Measurements from ENCODE around the gene GMPPB.
"Not testable (repeated sequence)": the region's sequence is repeated elsewhere in the genome, so short reads cannot be mapped to it uniquely, and the experiment has no call there.

The GMPPB gene

DNA sequence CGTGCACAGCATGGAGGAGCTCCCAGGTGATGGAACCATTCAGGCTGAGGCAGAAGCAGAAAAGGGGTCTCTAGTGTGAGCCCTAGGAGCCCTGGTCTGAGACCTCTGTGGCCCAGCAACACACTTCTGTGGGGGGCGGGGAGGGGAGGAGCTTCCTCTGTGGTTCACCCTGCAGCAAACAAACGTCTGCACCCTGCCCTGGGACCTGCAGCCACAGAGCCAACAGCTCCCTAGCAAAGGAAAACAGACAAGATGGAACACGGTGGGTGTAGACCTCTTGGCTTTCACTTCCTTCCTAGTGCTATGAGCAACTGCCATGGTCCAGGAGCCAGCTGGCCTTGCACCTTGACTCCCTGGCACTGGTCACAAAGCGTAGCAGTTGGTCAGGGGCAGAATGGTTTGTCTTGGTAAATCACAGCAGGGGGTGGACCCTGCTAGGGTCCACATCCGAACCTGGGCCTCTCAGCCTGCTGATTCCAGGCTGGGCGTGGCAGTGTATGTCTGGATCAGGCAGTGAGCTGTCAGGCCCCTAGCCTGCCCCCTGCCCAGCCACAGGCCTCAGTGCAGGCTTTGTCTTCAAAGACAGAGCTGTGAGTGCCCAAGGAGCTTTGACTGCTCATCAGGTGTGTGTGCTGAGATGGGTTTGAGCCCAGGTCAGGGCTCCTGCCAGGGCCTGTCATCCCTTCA is 11.0 kb downstream of the GMPPB start:
- DNase-seq = no peak

GRCh38 chr3:49712166-49712565 is 11.6 kb downstream of the GMPPB start:
- DNase-seq = no peak

DNA sequence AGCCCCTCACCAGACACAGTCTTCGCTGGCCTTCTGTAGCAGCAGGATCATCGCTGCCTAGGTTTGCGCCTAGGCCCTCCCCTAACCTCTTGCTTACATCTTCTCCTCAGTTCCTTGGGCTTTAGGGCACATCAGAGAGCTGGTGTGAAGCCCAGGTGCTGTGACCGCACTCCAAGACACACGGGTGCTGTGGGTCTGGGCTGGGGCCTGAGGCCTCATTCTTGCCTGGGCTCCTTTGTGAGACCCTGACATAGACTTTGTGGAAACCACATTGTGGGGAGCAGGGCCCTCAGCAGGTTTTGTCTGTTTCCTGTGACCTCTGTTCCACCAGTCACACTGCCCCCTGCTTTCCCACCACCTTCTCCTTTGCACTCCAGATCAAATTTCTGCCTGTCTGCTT is 12.3 kb downstream of the GMPPB start:
- no peak for DNase-seq

DNA sequence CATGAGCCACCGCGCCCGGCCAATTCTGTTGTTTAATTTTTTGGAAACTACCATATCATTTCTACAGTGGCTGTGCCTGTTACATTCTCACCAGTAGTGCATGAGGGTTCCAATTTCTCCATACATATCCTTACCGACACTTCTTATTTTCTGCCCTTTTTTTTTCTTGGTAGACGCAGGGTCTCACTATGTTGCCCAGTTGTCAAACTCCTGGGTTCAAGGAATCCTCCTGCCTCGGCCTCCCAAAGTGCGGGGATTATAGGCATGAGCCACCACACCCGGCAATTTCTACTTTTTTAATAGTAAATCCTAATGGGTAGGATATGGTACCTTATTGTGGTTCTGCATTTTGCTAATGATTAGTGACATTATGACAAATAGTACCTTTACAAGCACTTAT is 13.9 kb downstream of the GMPPB start:
- DNase-seq = no peak

DNA sequence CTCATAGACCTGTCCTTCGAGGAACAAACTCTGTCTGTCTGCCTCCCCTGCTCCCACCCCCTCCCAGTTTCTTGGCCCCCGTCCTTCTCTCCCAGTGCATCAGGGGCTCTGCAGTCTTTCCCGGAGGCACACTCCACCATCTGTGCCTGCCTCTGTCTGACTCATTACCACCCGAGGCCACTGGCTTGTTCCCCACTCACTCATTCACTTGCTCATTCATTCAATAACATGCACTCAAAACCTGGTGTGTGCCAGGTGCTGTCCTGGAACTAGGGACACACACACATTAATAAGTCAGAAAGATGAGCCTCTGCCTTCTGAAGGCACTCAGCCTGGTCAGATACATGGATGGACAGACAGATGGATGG is 16.7 kb downstream of the GMPPB start:
- DNase-seq = no peak

DNA sequence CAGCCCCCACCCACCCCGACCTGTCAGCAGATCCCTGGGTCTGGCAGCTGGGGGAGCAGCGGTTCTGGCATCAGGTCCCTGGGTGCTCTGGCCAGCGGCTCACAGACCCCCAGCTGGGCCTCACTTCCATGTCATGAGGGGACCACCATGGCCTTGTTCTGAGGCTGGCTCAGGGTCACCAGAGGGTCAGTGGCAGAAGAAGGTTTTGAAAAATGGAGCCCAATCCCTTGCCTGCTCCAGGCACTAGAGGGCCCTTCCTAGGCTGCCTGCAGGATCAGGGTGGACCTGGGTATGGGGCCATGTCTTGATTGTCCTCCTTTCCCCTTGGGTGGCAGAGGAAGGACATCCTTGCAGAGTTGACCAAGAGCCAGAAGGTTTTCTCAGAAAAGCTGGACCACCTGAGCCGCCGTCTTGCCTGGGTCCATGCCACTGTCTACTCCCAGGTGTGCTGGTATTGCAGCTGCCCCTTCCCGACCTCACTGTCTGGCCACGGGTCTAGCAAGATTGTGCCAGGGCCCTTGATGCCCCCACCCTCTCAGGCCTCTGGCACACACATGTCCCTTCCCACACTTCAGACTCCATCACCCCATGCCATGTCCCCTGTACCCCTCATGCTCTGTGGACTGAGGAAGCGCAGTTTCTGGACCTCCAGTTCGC is 17.2 kb downstream of the GMPPB start:
- no peak for DNase-seq

DNA sequence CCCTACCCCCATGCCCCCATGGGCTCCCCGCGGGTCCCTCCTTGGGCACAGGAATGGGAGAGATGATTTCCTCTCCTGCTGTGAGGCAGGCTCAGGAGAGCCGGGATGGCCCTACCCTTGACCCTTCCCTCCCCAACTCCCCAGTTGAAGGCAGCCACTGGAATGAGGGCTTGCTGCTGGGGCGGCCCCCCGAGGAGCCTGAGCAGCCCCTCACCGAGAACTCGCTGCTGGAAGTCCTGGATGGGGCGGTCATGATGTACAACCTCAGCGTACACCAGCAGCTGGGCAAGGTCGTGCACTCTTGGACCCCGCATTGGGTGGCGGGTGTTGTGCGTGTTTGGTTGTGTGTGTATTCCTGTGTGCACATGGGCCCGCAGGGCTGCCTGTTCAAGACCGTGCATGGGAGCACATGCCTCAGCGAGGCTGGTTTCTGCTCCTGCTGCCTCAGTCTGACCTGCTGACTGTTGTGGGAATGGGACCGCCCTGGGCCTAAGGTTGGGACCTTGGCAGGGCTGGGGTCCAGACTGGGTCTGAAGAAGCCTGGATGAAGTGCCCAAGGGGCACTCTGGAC is 18.3 kb downstream of the GMPPB start:
- DNase-seq = no peak

GRCh38 chr3:49704629-49705028 is 19.1 kb downstream of the GMPPB start:
- no peak for DNase-seq

- DNase-seq = no peak
Measured at GRCh38 chr3:49703956-49704355, 19.8 kb downstream of the GMPPB start.

DNA sequence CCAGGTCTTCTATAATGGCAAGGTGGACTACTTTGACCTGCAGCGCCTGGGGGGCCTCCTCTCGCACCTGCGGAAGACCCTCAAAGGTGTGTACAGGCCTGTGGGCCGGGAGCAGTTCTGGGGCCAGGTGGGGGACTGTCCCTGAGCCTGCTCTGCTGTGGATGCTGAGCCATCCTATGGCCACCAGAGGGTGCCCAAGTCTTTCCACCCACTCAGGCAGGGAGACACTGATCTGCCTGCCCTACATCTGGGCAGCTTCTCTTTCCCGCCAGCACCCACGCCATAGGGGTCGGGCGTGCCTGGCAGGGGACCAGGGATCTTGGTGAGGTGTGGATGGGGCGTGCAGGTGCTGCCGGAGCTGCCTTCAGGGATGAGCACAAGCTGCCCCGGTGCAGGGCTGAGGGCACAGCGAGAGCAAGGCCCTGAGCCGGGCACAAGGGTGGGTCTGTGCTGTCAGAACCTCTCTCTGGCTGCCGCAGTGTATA is 20.3 kb downstream of the GMPPB start:
- no peak for DNase-seq

- DNase-seq = no peak
Measured at GRCh38 chr3:49702672-49703071, 21.1 kb downstream of the GMPPB start.

GRCh38 chr3:49701388-49702077 is 22.2 kb downstream of the GMPPB start:
- no peak for DNase-seq

GRCh38 chr3:49700453-49701128 is 23.2 kb downstream of the GMPPB start:
- DNase-seq = no peak

DNA sequence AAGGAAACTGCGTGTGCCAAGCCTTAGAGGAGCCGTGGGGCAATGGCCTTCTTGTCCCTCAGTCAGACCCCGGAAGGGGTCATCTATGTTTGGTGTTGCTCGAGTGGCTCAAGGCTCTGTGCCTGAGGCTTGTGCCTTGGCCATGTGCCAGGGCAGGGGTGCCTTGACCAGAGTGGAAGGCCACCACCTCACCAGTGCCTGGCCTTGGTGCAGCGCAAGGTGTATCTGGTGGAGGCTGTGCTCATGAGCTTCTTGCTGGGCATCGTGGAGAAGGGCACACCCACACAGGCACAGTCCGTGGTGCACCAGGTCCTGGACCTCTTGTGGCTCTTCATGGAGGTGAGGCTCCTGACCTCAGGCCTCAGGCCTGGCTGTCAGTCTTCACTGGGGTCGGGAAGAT is 23.7 kb downstream of the GMPPB start:
- DNase-seq = no peak

GRCh38 chr3:49699281-49699979 is 24.3 kb downstream of the GMPPB start:
- no peak for DNase-seq

DNA sequence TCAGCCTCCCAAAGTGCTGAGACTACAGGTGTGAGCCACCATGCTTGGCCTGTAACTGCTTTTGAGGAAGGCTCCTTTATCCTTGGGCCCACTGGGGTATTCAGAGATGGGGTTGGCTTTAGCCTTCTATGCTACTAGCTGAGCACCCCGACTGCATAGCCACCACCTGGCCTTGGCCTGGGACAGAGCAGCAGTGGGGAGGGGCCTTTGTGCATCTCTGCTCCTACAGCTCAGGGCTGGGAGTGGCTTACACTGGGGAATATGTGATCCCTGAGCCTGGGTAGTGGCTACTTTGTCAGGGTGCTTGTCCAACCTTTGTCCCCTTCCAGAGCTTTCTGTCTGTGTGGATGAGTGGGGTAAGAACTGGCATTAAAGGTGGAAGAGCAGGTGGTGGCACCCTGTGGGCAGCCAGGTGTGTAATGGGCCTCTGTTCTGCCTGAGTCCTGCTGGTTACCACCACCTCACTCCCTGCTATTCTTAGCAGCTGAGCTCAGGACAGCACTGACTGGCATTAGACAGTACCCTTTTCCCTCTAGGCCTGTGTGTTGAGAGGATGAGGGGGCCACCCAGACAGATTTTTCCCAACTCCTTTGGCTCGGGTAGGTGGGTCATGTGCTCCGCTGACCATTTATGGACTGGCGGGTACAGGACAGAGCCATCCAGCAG is 28.3 kb downstream of the GMPPB start:
- DNase-seq = not testable (repeated sequence)

GRCh38 chr3:49694409-49695070 is 29.2 kb downstream of the GMPPB start:
- DNase-seq = not testable (repeated sequence)

DNA sequence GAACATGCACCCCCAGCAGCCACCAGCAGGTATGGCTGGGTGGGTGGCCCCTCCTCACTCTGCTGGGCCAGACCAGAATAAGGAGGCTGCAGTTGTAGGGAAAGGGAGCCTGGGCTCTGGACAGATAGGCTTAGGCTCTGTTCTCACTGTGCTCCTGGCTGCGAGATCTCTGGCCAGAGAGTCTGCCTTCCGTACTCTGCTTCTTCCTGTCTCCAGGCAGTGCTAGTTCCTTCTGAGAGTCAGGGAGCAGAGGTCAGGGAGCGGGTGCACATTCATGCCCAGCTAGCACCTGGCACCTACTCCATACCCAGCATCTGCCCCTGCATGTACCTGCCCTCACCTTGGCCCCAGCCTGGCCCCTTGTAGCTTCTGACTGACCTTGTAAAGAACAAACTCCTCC is 32.3 kb downstream of the GMPPB start:
- not testable (repeated sequence) for DNase-seq

GRCh38 chr3:49690856-49691255 is 32.9 kb downstream of the GMPPB start:
- not testable (repeated sequence) for DNase-seq

- DNase-seq = not testable (repeated sequence)
Measured at GRCh38 chr3:49689908-49690624, 33.7 kb downstream of the GMPPB start.
